UCSD-AML1 (cell line): ENCODE measurements around the gene SPOUT1.

Experiments used
- DNase-seq: peaks from one replicate; lab custom pipeline; 2025; ENCODE audit not compliant: unreplicated experiment; lab: John Stamatoyannopoulos, UW

SPOUT1 gene

DNA sequence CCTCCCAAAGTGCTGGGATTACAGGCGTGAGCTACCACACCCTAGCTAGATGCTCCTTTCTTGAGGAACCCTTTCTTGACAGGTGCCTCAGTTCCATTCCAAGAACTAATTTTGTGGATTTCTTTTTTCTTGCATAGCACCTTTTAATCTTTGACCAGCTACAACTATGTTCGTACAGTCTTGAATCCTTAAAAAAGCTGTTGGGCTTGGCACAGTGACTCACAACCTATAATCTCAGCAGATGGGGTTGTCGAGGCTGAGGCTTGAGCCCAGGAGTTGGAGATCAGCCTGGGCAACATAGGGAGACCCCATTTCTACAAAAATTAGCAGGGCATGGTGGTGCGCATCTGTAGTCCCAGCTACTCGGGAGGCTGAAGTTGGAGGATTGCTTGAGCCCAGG lies 56.5 kb downstream of the SPOUT1 start:
- no peak for DNase-seq

DNA sequence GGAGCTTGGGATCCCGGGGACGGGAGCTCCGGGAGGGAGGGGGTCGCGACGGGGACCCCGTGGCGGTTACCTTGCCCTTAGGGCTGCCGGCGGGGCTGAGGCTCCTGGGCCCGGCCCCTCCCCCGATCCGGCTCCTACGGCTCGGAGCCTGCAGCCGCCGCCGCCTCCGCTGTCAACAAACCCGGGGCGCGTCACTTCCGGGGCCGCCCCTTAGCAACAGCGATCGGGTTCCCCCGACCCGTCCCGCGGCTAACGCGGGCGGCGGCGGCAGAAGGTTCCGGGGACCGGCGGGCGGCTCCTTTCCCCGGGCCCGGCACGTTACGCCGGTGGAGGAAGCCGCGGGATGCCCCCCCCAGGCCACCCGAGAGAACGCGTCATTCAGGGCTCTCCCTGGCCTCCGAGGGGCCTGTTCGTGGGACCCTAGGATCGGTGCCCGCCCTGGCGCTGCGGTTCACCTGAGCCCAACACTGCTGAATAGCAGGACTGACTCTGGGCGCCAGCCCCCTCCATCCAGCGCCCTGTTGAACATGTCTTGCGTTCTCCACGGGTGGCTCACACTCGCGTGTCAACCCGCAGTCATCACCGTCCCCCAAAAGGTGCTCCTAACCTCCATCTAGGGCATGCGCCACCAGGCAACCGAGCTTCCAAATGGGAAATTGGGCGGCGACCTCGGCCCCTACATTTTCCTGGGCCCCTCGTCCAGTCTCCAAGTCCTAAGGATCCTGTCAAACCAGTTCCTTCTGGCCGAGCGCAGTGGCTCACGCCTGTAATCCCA lies 57.7 kb downstream of the SPOUT1 start, which contains the start of gene ZER1:
Gene ZER1 (minus strand): TSS at position 183 of the 775 bp plus-strand sequence. CDS start 16,362 bp downstream, outside the sequence.
- peak; percentile 93 for DNase-seq

DNA sequence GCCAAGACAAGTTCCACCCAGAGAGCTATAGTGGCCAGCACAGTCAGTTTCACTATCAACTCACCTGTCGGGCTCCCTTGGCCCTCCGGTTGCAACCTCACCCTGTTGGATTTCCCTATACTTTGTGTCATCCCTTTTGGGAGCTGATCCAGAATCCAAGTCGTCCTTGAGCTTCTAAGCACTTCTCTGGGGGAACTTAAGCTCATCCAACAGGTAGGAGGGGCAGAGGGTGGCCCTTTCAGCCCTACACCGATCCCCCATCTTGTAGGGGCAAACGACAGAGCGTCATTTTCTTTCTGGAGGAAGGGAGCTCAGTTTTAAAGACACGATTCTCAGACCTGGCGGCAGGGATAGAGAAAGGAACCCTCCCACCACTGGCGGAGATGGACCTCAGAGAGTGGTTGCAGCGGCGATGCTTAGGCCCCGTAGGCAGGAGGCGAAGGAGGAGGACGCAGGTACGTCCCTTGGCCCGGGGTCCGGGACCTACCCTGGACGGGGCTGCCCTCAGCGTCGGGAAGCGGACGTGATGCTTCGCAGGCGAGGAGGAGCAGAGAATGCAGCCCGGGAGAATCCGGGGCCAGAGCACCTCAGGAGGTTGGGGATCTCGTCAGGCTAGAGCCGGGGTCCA lies 58.4 kb downstream of the SPOUT1 start:
- peak; percentile 72 for DNase-seq

- no peak for DNase-seq
Observed at GRCh38 chr9:128770286-128771030, 59.1 kb downstream of the SPOUT1 start.
